ENCODE results near the gene HTR3E. TPM values are rescaled to one million over a fixed set of nuclear protein-coding genes. Genes with fewer than 3 reads are reported as not detected.

HTR3E gene
- total and polyA plus RNA-seq, 12 donors, result not detected

DNA sequence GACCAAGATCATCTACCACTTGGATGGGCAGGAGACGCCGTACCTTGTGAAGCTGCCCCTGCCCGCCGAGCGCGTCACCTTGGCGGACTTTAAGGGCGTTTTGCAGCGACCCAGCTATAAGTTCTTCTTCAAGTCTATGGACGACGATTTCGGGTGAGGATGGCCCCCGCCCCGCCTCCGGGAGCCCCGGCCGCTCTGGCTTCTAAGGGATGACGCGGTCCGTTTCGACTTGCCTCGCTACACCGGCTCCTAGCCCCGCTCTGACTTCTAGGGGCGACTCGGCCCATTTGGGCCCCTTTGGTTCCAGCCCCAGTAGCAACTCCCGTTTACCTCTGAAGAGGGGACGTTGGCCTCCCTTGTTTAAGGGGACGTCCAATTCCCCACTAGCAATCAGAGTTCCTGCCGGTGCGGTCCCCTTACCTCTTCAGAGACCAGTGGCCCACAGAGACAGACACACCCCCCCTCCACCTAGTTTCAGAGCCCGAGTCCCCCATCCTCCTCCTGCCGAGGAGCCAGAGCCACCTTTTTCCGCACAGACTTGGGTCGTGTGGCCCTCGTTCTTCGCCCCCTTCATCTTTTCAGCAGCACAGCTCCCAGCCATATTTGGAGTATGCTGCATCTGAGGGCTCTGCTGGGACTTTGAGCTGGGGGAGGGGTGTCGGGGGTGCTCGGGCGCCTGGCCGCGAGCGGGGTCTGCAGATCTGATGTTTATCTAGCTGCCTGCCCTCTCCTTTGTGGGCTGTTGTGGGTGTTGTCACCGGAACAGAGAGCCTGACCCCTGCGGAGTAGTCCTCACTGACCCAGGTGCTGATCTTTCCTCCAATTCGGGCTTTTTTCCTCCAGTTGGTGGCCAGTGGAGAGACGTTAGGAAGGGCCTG lies 59.0 kb downstream of the HTR3E start:
- Histone ChIP-seq H3K4me3 (peak overlapping the region; percentile 87 to 99 (median 97)), H3K9me3 (no peaks in the 10 kb centered on the region), H3K4me1 (peaks cover 30 to 61% (median 50%) of the 10 kb centered on the region in 9 donors), H3K27me3 (no peaks in the 10 kb centered on the region), H3K27ac (peak overlapping the region; percentile 91 to 99 (median 96)), H3K36me3 (no peaks in the 10 kb centered on the region)
- DNase-seq (peak; percentile 31 to 51), ATAC-seq (peak in 7 of 8 donors; percentile 2 to 52 (median 22))
- TF ChIP-seq, protein P1, sequence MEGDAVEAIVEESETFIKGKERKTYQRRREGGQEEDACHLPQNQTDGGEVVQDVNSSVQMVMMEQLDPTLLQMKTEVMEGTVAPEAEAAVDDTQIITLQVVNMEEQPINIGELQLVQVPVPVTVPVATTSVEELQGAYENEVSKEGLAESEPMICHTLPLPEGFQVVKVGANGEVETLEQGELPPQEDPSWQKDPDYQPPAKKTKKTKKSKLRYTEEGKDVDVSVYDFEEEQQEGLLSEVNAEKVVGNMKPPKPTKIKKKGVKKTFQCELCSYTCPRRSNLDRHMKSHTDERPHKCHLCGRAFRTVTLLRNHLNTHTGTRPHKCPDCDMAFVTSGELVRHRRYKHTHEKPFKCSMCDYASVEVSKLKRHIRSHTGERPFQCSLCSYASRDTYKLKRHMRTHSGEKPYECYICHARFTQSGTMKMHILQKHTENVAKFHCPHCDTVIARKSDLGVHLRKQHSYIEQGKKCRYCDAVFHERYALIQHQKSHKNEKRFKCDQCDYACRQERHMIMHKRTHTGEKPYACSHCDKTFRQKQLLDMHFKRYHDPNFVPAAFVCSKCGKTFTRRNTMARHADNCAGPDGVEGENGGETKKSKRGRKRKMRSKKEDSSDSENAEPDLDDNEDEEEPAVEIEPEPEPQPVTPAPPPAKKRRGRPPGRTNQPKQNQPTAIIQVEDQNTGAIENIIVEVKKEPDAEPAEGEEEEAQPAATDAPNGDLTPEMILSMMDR (IDR thresholded peaks at IDR 0.05), result no peak
- WGBS, 2 donors, result 0% methylated on average over 47 of the region's 47 CpGs
- intact Hi-C loops (cut with DNase I), result loop anchor here in 4 of 10 donors (2.0 to 10.0 kb wide), 5 partner anchors 19 to 159 kb away; partner anchors contain the start of genes EIF2B5 (in 3 of the 4), ALG3 (in 2 of the 4), AP2M1 (in 2 of the 4) and EEF1AKMT4 (in 2 of the 4)

DNA sequence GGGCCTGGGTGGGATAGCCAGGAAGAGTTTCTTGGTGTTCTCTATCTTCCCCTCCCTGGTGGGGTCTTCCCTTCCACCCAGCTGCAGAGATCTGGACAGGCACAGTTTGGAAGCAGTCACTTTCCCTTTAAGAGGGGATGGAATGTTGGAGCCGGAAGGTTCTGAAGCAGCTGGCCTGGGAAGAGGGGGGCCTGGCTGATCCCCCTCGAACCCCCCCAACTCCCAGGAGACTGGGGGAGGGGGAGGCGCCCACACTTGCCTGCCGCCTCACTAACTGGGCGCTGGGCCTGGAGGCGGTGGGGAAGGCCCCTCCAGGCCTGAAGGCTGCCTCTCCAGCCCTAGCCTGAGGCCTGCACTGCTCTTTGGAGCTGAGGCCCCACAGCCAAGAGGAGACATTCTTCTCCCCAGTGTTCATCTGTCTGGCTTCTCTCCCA lies 59.7 kb downstream of the HTR3E start:
- DNase-seq, result peak; percentile 70 to 81
- Histone ChIP-seq H3K4me1 (peaks cover 33 to 68% (median 55%) of the 10 kb centered on the region in 9 donors), H3K4me3 (peak overlapping the region; percentile 87 to 99 (median 97)), H3K27ac (peak overlapping the region; percentile 91 to 99 (median 96)), H3K27me3 (no peaks in the 10 kb centered on the region), H3K36me3 (peaks cover 0 to 1% (median 0%) of the 10 kb centered on the region in 9 donors), H3K9me3 (no peaks in the 10 kb centered on the region)
- TF ChIP-seq, protein P1 (IDR thresholded peaks at IDR 0.05), result no peak
- peak; percentile 61 to 86 (median 78) for ATAC-seq
- intact Hi-C loops (cut with DNase I), result loop anchor here in 4 of 10 donors (2.0 to 10.0 kb wide), 4 partner anchors 18 to 158 kb away; partner anchors contain the start of genes ALG3 (in 2 of the 4), AP2M1 (in 2 of the 4), EEF1AKMT4 (in 2 of the 4) and EIF2B5 (in 1 of the 4)
- WGBS, 2 donors, result 0 to 6% methylated on average over 6 of the region's 6 CpGs

Other genes with a start within 250 kb of the HTR3E start
- 10 to 100 TPM; 52.7 to 70.6 (median 60.7) TPM for gene PARL, start 212.2 kb upstream of the HTR3E start, total RNA-seq
- gene PARL, start 212.2 kb upstream of the HTR3E start, polyA plus RNA-seq, result 100 to 1,000 TPM in 1 of 2 donors, 10 to 100 TPM in 1; 45.8 to 113 TPM
- gene ABCC5, start 79.2 kb upstream of the HTR3E start, total RNA-seq, result 10 to 100 TPM; 26.0 to 89.6 (median 40.9) TPM
- 10 to 100 TPM; 12.1 to 70.0 TPM for gene ABCC5, start 79.2 kb upstream of the HTR3E start, polyA plus RNA-seq
- gene HTR3D, start 65.3 kb upstream of the HTR3E start, total RNA-seq, result not detected
- not detected for gene HTR3D, start 65.3 kb upstream of the HTR3E start, polyA plus RNA-seq
- not detected for gene HTR3C, start 44.0 kb upstream of the HTR3E start, total RNA-seq
- not detected for gene HTR3C, start 44.0 kb upstream of the HTR3E start, polyA plus RNA-seq
- gene EIF2B5, start 38.3 kb downstream of the HTR3E start, total RNA-seq, result 10 to 100 TPM; 26.8 to 37.3 (median 31.6) TPM
- gene EIF2B5, start 38.3 kb downstream of the HTR3E start, polyA plus RNA-seq, result 10 to 100 TPM; 30.6 to 44.6 TPM
- gene DVL3, start 58.3 kb downstream of the HTR3E start, total RNA-seq, result 10 to 100 TPM; 52.6 to 81.7 (median 68.6) TPM
- 10 to 100 TPM; 37.5 to 42.0 TPM for gene DVL3, start 58.3 kb downstream of the HTR3E start, polyA plus RNA-seq
- 100 to 1,000 TPM; 263 to 371 (median 321) TPM for gene AP2M1, start 77.8 kb downstream of the HTR3E start, total RNA-seq
- 100 to 1,000 TPM; 187 to 390 TPM for gene AP2M1, start 77.8 kb downstream of the HTR3E start, polyA plus RNA-seq
- 10 to 100 TPM; 60.1 to 90.7 (median 68.3) TPM for gene ABCF3, start 89.1 kb downstream of the HTR3E start, total RNA-seq
- 10 to 100 TPM; 78.0 to 87.9 TPM for gene ABCF3, start 89.1 kb downstream of the HTR3E start, polyA plus RNA-seq
- under 1 TPM in 1 of 10 donors, not detected in 9; 0.09 TPM for gene VWA5B2, start 132.5 kb downstream of the HTR3E start, total RNA-seq
- under 1 TPM in 1 of 2 donors, not detected in 1; 0.03 TPM for gene VWA5B2, start 132.5 kb downstream of the HTR3E start, polyA plus RNA-seq
- 10 to 100 TPM; 10.7 to 25.1 (median 13.3) TPM for gene ALG3, start 151.9 kb downstream of the HTR3E start, total RNA-seq
- gene ALG3, start 151.9 kb downstream of the HTR3E start, polyA plus RNA-seq, result 10 to 100 TPM; 16.8 to 63.6 TPM
- gene EEF1AKMT4, start 152.6 kb downstream of the HTR3E start, total RNA-seq, result 1 to 10 TPM in 7 of 10 donors, under 1 TPM in 3; 0.49 to 2.3 (median 1.1) TPM
- gene EEF1AKMT4, start 152.6 kb downstream of the HTR3E start, polyA plus RNA-seq, result 10 to 100 TPM in 1 of 2 donors, under 1 TPM in 1; 0.95 to 19.4 TPM
- gene CAMK2N2, start 164.5 kb downstream of the HTR3E start, total RNA-seq, result under 1 TPM in 3 of 10 donors, not detected in 7; 0.20 to 0.30 (median 0.25) TPM
- under 1 TPM in 1 of 2 donors, not detected in 1; 0.12 TPM for gene CAMK2N2, start 164.5 kb downstream of the HTR3E start, polyA plus RNA-seq
- under 1 TPM in 2 of 10 donors, not detected in 8; 0.20 to 0.28 TPM for gene ECE2, start 179.0 kb downstream of the HTR3E start, total RNA-seq
- not detected for gene ECE2, start 179.0 kb downstream of the HTR3E start, polyA plus RNA-seq
- gene PSMD2, start 202.2 kb downstream of the HTR3E start, total RNA-seq, result 100 to 1,000 TPM; 210 to 254 (median 231) TPM
- gene PSMD2, start 202.2 kb downstream of the HTR3E start, polyA plus RNA-seq, result 100 to 1,000 TPM in 1 of 2 donors, 10 to 100 TPM in 1; 49.0 to 288 TPM
- gene EIF4G1, start 217.5 kb downstream of the HTR3E start, total RNA-seq, result 100 to 1,000 TPM; 203 to 316 (median 209) TPM
- 100 to 1,000 TPM; 142 to 277 TPM for gene EIF4G1, start 217.5 kb downstream of the HTR3E start, polyA plus RNA-seq
- gene FAM131A, start 240.5 kb downstream of the HTR3E start, total RNA-seq, result 10 to 100 TPM; 23.0 to 36.5 (median 26.7) TPM
- gene FAM131A, start 240.5 kb downstream of the HTR3E start, polyA plus RNA-seq, result 10 to 100 TPM; 21.6 to 32.5 TPM